Small intestine (tissue), 7 donors: ENCODE measurements around the gene KRTAP19-4. TPM values are rescaled to one million over a fixed set of nuclear protein-coding genes. Genes with fewer than 3 reads are reported as not detected.
A peak's percentile ranks its signal among the peaks of the same experiment; 100 is the strongest.

Source experiments
- DNase-seq, 2 donors: peaks; one replicate each; pipeline versions ENCODE4 v3.0.0 to v3.0.0-alpha.2; 2013
- FAIRE-seq: peaks from 2 replicates; lab custom pipeline; 2012; peaks lifted over from hg19 to GRCh38; lab: Jason Lieb, UNC
- H3K27ac ChIP-seq, 3 donors: one replicate each; pipeline ENCODE4 v1.5.1; 2013; ENCODE audit warnings: low read length in 2 of 3, mild to moderate bottlenecking in 2 of 3, control low read depth in 1 of 3, inconsistent platforms in 1 of 3, low read depth in 1 of 3, moderate library complexity in 1 of 3
- H3K27me3 ChIP-seq, 3 donors: one replicate each; pipeline ENCODE4 v1.6.1; 2013; ENCODE audit warnings: low read length in 3 of 3, inconsistent platforms in 1 of 3; ENCODE audit not compliant: control insufficient read depth in 3 of 3, insufficient read depth in 3 of 3
- H3K36me3 ChIP-seq, 3 donors: one replicate each; pipeline ENCODE4 v1.6.1; 2013; ENCODE audit warnings: low read length in 3 of 3, inconsistent platforms in 1 of 3, low read depth in 1 of 3, mild to moderate bottlenecking in 1 of 3, moderate library complexity in 1 of 3; ENCODE audit not compliant: control insufficient read depth in 3 of 3, insufficient read depth in 2 of 3
- H3K4me1 ChIP-seq, 3 donors: one replicate each; pipeline ENCODE4 v1.6.1; 2013; ENCODE audit warnings: low read length in 2 of 3, inconsistent platforms in 1 of 3, low read depth in 1 of 3, mild to moderate bottlenecking in 1 of 3, moderate library complexity in 1 of 3; ENCODE audit not compliant: control insufficient read depth in 3 of 3, insufficient read depth in 2 of 3
- H3K4me3 ChIP-seq, 3 donors: one replicate each; pipeline ENCODE4 v1.5.1; 2013; ENCODE audit warnings: low read length in 3 of 3, control low read depth in 1 of 3, inconsistent platforms in 1 of 3, low read depth in 1 of 3, mild to moderate bottlenecking in 1 of 3, moderate library complexity in 1 of 3
- H3K9me3 ChIP-seq, 2 donors: one replicate each; pipeline ENCODE4 v1.6.1; 2013; ENCODE audit warnings: low read depth in 1 of 2, low read length in 1 of 2; ENCODE audit not compliant: control insufficient read depth in 2 of 2, insufficient read depth in 1 of 2
- WGBS, 3 donors: extraction: QIAGEN DNeasy Blood & Tissue Kit; methylation state at CpG; one replicate each; pipeline ENCODE4 v1.1.7; 2013; 5-methylcytosine and 5-hydroxymethylcytosine counted together
- polyA plus RNA-seq, 4 donors: library from polyadenylated mRNA; stranded (reverse) in 3 of 4; unstranded in 1 of 4; fragments of 200-250 nt in 3 of 4; fragments of 120-200 nt in 1 of 4; gene quantifications; one replicate each; pipeline versions ENCODE4 v1.2.1 to v1.2.3, GENCODE V29; 2013
- donor health status: healthy with polysubstance abuse.
- donor health status: control.
- donor health status: control.
- donor health status: Bipolar disorder and iron deficiency.
- donor health status: healthy.

The KRTAP19-4 gene
- polyA plus RNA-seq, 4 donors: not detected

DNA sequence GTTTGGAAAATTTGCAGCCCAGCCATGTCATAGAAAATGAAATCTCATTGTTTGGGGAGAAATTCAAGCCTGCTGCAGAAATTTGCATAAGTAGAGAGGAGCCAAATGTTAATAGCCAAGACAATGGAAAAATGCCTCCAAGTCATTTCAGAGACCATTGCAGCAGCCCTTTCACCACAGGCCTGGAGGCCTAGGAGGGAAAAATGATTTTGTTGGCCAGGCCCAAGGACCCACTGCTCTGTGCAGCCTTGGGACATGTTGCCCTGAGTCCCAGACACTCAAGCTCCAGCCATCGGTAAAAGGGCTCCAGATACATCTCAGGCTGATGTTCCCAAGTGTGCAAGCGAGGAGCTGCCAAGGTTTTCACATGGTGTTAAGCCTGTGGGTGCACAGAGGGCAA is 10.8 kb downstream of the KRTAP19-4 start:
- Histone ChIP-seq H3K36me3 (no peaks in the 10 kb centered on the region), H3K27me3 (no peaks in the 10 kb centered on the region), H3K9me3 (peaks cover 6 to 15% of the 10 kb centered on the region in 2 donors), H3K4me1 (no peaks in the 10 kb centered on the region), H3K4me3 (no peak overlapping the region), H3K27ac (no peak overlapping the region)
- WGBS, 3 donors: 25 to 53% (median 37%) methylated on average over 2 of the region's 2 CpGs
- no peak for FAIRE-seq
- no peak for DNase-seq

DNA sequence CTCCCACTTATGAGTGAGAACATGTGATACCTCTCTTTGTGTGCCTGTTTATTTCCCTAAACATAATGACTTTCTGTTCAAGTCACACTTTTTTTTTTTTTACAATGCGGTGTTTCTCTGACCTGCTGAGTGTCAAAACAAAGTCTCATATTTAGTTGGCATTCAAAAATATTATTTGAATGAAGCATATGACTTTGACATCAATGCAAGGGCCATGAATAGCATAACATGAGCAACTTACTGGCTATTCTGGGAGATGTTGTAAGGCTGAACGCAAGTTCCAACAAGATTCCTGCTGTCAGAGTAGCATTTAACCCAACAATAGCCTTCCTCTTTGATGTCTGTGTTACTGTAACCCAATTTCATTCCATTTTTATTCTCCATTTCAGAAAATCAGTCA is 14.8 kb downstream of the KRTAP19-4 start:
- WGBS, 3 donors: 75 to 78% (median 76%) methylated on average over 2 of the region's 2 CpGs
- no peak for DNase-seq
- Histone ChIP-seq H3K4me1 (no peaks in the 10 kb centered on the region), H3K27ac (no peak overlapping the region), H3K27me3 (no peaks in the 10 kb centered on the region), H3K4me3 (no peak overlapping the region), H3K36me3 (no peaks in the 10 kb centered on the region), H3K9me3 (peaks cover 7 to 10% of the 10 kb centered on the region in 2 donors)
- FAIRE-seq: no peak

DNA sequence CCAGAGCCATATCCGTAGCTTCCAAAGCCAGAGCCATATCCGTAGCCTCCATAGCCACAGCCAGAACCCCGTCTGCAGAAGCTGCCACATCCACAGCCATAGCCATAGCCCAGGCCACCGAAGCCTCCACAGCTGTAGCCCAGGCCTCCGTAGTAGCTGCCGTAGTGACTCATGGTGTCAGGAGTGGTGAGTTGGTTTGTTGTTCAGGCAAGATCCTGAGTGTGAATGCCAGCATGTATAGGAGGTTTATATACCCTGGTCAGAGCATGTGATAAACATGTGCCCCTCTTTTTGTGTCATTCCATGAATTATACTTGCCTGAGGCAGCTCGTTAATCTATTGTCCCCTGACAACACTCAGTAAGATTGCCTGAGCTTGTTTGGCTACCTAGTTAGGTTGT is 16.8 kb downstream of the KRTAP19-4 start, which contains the start of gene KRTAP19-1:
Gene KRTAP19-1, minus strand, starts transcription at position 223 of the 400 bp plus-strand sequence. Its CDS starts 50 bp downstream, at position 173.
- Histone ChIP-seq H3K4me1 (no peaks in the 10 kb centered on the region), H3K9me3 (peaks cover 0 to 3% of the 10 kb centered on the region in 2 donors), H3K36me3 (no peaks in the 10 kb centered on the region), H3K27ac (no peak within 1 kb of the TSS), H3K4me3 (no peak within 1 kb of the TSS), H3K27me3 (no peaks in the 10 kb centered on the region)
- FAIRE-seq (no peak), DNase-seq (no peak)
- WGBS, 3 donors: 82 to 88% (median 83%) methylated on average over 7 of the region's 7 CpGs

DNA sequence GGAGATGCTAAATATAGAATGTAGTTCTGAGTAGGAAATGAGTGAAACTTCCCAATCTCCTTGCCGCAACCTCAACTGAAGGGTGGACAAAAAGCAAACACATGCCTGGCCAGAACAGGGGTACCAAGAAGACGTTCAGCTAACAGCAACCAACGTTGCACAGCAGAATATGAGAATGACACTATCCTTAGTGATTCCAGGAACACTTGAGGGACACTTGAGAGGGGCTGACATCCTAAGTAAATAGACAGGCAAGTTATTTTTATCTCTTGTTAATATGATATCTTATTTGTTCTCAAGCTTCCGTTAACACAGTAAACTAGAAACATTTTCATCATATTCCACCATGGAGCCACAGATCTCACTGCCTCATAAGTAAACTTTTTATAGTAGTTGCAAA is 17.7 kb downstream of the KRTAP19-4 start:
- peaks cover 0 to 3% of the 10 kb centered on the region in 2 donors for H3K9me3 ChIP-seq
- WGBS, 3 donors: 57 to 70% (median 70%) methylated on average over 4 of the region's 4 CpGs
- H3K27me3 ChIP-seq: no peaks in the 10 kb centered on the region
- no peak for FAIRE-seq
- H3K36me3 ChIP-seq: no peaks in the 10 kb centered on the region
- H3K4me3 ChIP-seq: no peak overlapping the region
- no peak overlapping the region for H3K27ac ChIP-seq
- DNase-seq: no peak
- no peaks in the 10 kb centered on the region for H3K4me1 ChIP-seq

DNA sequence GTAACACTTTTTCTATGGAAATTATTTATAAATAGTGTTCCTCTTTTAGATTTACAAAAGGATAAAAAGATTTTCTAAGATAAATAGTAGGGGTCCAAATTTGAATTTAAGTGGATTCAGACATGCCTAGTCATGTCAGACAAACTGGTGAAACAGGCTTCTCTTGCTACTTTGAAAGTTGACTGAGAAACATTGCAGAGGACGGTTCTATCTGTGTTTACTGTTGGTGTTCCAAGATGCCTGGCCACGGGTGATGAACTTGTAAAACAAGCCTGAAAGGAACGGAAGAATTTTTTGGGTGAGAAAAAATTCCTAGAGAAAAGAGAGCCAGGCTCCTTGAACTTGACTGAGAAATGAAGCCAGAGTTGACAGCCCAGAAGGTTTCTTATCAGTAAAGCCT is 19.0 kb downstream of the KRTAP19-4 start:
- Histone ChIP-seq H3K4me1 (no peaks in the 10 kb centered on the region), H3K9me3 (peaks cover 0 to 3% of the 10 kb centered on the region in 2 donors), H3K27me3 (no peaks in the 10 kb centered on the region), H3K4me3 (no peak overlapping the region), H3K27ac (no peak overlapping the region), H3K36me3 (no peaks in the 10 kb centered on the region)
- 42 to 46% (median 43%) methylated on average over 3 of the region's 3 CpGs for whole genome bisulfite sequencing, 3 donors
- DNase-seq: peak in 1 of 2 donors; percentile 5
- FAIRE-seq: no peak

DNA sequence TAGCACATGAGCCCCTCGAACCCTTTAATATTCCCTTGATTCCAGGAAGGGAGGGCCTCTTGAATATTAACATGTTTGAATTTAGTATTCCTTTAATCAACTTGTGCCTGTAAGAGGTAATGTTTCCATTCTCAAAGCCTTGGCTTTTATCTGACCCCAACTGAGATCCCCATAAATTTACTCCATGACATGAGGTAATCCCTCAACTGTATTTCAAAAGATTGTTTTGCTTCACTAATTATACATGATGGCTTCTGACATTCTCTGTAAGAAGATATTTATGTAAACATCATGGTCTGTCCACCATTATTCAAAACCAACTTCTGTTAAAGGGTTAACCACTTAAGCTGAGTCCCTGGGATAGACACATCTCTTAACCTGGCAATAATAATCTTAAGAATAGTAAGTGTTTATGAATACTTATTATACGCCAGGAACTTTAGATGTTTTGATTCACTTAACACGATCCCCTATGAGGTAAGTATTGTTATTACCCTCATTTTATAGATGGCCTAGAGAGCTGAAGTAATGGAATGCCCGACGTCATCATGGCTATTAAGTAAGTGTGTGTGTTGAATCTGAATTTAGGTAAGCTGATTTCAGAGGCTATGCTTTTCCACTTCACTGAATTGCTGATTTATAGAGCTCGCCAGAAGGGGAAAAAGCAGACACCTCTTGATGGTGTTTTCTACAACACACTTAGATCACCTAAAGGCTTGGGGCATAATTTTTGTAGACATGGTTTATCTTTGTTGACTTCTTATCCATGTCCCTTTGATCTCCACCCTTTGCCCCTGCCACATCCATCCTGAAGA is 27.9 kb downstream of the KRTAP19-4 start:
- Histone ChIP-seq H3K9me3 (no peaks in the 10 kb centered on the region), H3K27me3 (no peaks in the 10 kb centered on the region), H3K27ac (no peak overlapping the region), H3K36me3 (no peaks in the 10 kb centered on the region), H3K4me1 (no peaks in the 10 kb centered on the region), H3K4me3 (no peak overlapping the region)
- FAIRE-seq (no peak), DNase-seq (no peak)
- 62 to 69% (median 64%) methylated on average over 6 of the region's 6 CpGs for WGBS, 3 donors

DNA sequence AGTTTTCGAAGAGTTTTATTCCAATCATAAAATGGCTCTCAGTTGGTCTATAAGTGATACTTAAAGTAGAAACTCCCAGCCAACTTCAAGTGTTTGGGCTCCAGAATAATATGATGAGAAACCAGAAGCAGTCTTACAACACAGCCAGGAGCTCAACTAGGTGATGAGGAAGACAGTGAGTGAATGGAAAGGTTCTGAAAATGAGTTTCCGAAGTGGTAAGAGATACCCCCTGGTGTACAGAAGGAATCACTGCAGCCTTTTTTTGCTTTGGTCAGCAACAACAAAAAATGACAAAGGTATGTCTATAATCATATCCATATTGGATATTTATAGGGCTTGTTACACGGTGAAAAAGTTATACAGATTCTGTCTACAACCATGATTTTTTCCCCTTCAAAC is 33.3 kb downstream of the KRTAP19-4 start:
- peaks cover 0 to 1% of the 10 kb centered on the region in 2 donors for H3K9me3 ChIP-seq
- no peak overlapping the region for H3K4me3 ChIP-seq
- H3K27me3 ChIP-seq: no peaks in the 10 kb centered on the region
- 44 to 53% (median 53%) methylated on average over 3 of the region's 3 CpGs for WGBS, 3 donors
- H3K4me1 ChIP-seq: no peaks in the 10 kb centered on the region
- H3K27ac ChIP-seq: no peak overlapping the region
- FAIRE-seq (no peak), DNase-seq (peak in 1 of 2 donors; percentile 7)
- H3K36me3 ChIP-seq: no peaks in the 10 kb centered on the region

DNA sequence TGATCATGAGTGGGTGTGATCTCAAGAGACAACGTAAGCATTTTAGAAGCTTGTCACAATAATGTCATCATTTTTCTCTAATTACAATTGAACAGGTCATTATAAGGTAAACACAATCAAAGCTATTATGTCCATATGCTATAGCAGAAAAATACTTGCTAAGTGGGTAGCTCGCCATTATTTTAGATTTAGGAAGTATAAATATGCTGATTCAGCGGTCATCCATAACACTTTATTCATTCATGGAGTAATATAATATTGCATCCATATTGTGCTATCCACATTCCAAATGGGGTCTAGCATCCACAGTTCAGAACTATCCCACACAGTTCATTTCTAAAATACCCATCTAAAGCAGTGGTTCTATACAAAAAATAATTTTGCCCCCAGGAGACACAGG is 48.5 kb downstream of the KRTAP19-4 start:
- no peak overlapping the region for H3K27ac ChIP-seq
- WGBS, 3 donors: 76 to 93% (median 85%) methylated on average over 3 of the region's 3 CpGs
- H3K36me3 ChIP-seq: no peaks in the 10 kb centered on the region
- FAIRE-seq: no peak
- no peak overlapping the region for H3K4me3 ChIP-seq
- H3K9me3 ChIP-seq: no peaks in the 10 kb centered on the region
- H3K27me3 ChIP-seq: no peaks in the 10 kb centered on the region
- no peaks in the 10 kb centered on the region for H3K4me1 ChIP-seq
- DNase-seq: no peak
